DOHH2 (cell line): Measurements from ENCODE around the gene C14orf132.

Experiments used
- CTCF ChIP-seq: fragments of 200-600 bp; sonication (generic); IDR thresholded peaks from one replicate; pipeline ENCODE4 v1.5.1; 2014; ENCODE audit warnings: antibody characterized with exemption, mild to moderate bottlenecking, low read depth, low read length; ENCODE audit not compliant: poor library complexity, severe bottlenecking
- EZH2phosphoT487 ChIP-seq: fragments of 200-600 bp; sonication (generic); IDR thresholded peaks from 2 replicates; pipeline ENCODE4 v1.6.1; 2017; ENCODE audit warnings: borderline replicate concordance, mild to moderate bottlenecking, antibody characterized with exemption, low read length, moderate library complexity, mixed read lengths

- no peak for TF ChIP-seq CTCF
- TF ChIP-seq EZH2phosphoT487: no peak
Measured at GRCh38 chr14:96086032-96086431, 46.9 kb downstream of the C14orf132 start.
